ACHN (cell line): Measurements from ENCODE around the gene HOXA11.

Experiments
- DNase-seq: peaks from one replicate; pipeline ENCODE4 v3.0.0-alpha.2; 2015
- in situ Hi-C: cut with HindIII; loops from 2 replicates; pipeline ENCODE4 v1.10.0; 2017; ENCODE audit warnings: low sequenced_read_pairs, low pct_ligation_motif_present, low pct_unique_long_range_greater_than_20kb

Gene HOXA11

GRCh38 chr7:27145165-27145913 is 39.7 kb downstream of the HOXA11 start:
- in situ Hi-C loops = no loop called here
- DNase-seq = no peak

- DNase-seq = no peak
- in situ Hi-C loops = no loop called here
Observed at GRCh38 chr7:27144781-27145164, 40.3 kb downstream of the HOXA11 start.

GRCh38 chr7:27143950-27144780 is 40.9 kb downstream of the HOXA11 start:
- no peak for DNase-seq
- in situ Hi-C loops = no loop called here

- peak; percentile 99 for DNase-seq
- in situ Hi-C loops = no loop called here
Observed at GRCh38 chr7:27143023-27143949, 41.7 kb downstream of the HOXA11 start, which contains the start of gene HOXA5. TSS of gene HOXA5 (minus strand) at chr7:27143681. CDS start at chr7:27143607, 74 bp downstream.

- in situ Hi-C loops = no loop called here
- DNase-seq = peak; percentile 46
Observed at GRCh38 chr7:27142580-27143022, 42.4 kb downstream of the HOXA11 start.

- peak; percentile 87 for DNase-seq
- in situ Hi-C loops = no loop called here
Observed at GRCh38 chr7:27141923-27142579, 43.0 kb downstream of the HOXA11 start.

GRCh38 chr7:27141137-27141922 is 43.7 kb downstream of the HOXA11 start:
- in situ Hi-C loops = no loop called here
- no peak for DNase-seq

GRCh38 chr7:27140126-27140857 is 44.7 kb downstream of the HOXA11 start:
- in situ Hi-C loops = no loop called here
- DNase-seq = no peak

- DNase-seq = no peak
- in situ Hi-C loops = no loop called here
Observed at GRCh38 chr7:27139334-27140125, 45.5 kb downstream of the HOXA11 start.

- in situ Hi-C loops = no loop called here
- DNase-seq = no peak
Observed at GRCh38 chr7:27138985-27139333, 46.1 kb downstream of the HOXA11 start.

- in situ Hi-C loops = no loop called here
- DNase-seq = no peak
Observed at GRCh38 chr7:27138472-27138871, 46.6 kb downstream of the HOXA11 start.

GRCh38 chr7:27137640-27138315 is 47.3 kb downstream of the HOXA11 start:
- in situ Hi-C loops = no loop called here
- DNase-seq = no peak

GRCh38 chr7:27134392-27134791 is 50.6 kb downstream of the HOXA11 start:
- DNase-seq = no peak

GRCh38 chr7:27133409-27134231 is 51.4 kb downstream of the HOXA11 start:
- in situ Hi-C loops = no loop called here
- no peak for DNase-seq

More at GRCh38 chr7:27134392-27134791, 50.6 kb downstream of the HOXA11 start:
- in situ Hi-C loops = no loop called here

GRCh38 chr7:27132978-27133377 is 52.1 kb downstream of the HOXA11 start:
- no peak for DNase-seq
- in situ Hi-C loops = no loop called here
